Pulmonary artery endothelial cell (primary cell): ENCODE data around the gene ANKRD34A. TPM values are rescaled to one million over a fixed set of nuclear protein-coding genes. Genes with fewer than 3 reads are reported as not detected.
"Not testable (repeated sequence)": the region's sequence is repeated elsewhere in the genome, so short reads cannot be mapped to it uniquely, and the experiment has no call there.

Source experiments
- DNase-seq: peaks from one replicate; pipeline ENCODE4 v3.0.0-alpha.2; 2011; ENCODE audit warnings: low read depth, low spot score
- total RNA-seq: library from RNA; depleted of rRNA; stranded (reverse); fragments of >200 nt; gene quantifications from 2 replicates; pipeline ENCODE4 v1.2.3, GENCODE V29; 2014

The ANKRD34A gene
- total RNA-seq, 1 donor from 2014 or later: 0.20 TPM

GRCh38 chr1:145949219-145949618 is 15.2 kb downstream of the ANKRD34A start:
- DNase-seq: no peak

GRCh38 chr1:145947551-145947950 is 16.8 kb downstream of the ANKRD34A start:
- no peak for DNase-seq

GRCh38 chr1:145946477-145946986 is 17.8 kb downstream of the ANKRD34A start:
- no peak for DNase-seq

- no peak for DNase-seq
These were observed 19.8 kb downstream of the ANKRD34A start for GRCh38 chr1:145944532-145944931.

GRCh38 chr1:145942871-145943270 is 21.5 kb downstream of the ANKRD34A start:
- no peak for DNase-seq

- no peak for DNase-seq
These were observed 22.0 kb downstream of the ANKRD34A start for GRCh38 chr1:145942405-145942804.

GRCh38 chr1:145937436-145937835 is 26.9 kb downstream of the ANKRD34A start:
- DNase-seq: no peak

GRCh38 chr1:145936247-145936646 is 28.1 kb downstream of the ANKRD34A start:
- no peak for DNase-seq

- DNase-seq: no peak
These were observed 28.7 kb downstream of the ANKRD34A start for GRCh38 chr1:145935708-145936107.

- not testable (repeated sequence) for DNase-seq
These were observed 31.8 kb downstream of the ANKRD34A start for GRCh38 chr1:145932522-145933009.

- DNase-seq: no peak
These were observed 36.3 kb downstream of the ANKRD34A start for GRCh38 chr1:145927916-145928643.

- DNase-seq: peak; percentile 96
These were observed 37.1 kb downstream of the ANKRD34A start, which contains the start of gene RBM8A for GRCh38 chr1:145927063-145927886. TSS of gene RBM8A (minus strand) at chr1:145927484. CDS start at chr1:145927426, 58 bp downstream.

GRCh38 chr1:145926686-145927062 is 37.7 kb downstream of the ANKRD34A start:
- DNase-seq: no peak

GRCh38 chr1:145922266-145922665 is 42.1 kb downstream of the ANKRD34A start:
- DNase-seq: no peak

- not testable (repeated sequence) for DNase-seq
These were observed 44.1 kb downstream of the ANKRD34A start for GRCh38 chr1:145920297-145920696.

GRCh38 chr1:145918992-145919939 is 45.1 kb downstream of the ANKRD34A start:
- DNase-seq: no peak

- peak; percentile 89 for DNase-seq
These were observed 46.0 kb downstream of the ANKRD34A start, which contains the start of gene PEX11B for GRCh38 chr1:145918144-145918991. TSS of gene PEX11B (minus strand) at chr1:145918717. CDS start at chr1:145918688, 29 bp downstream.

GRCh38 chr1:145917595-145917994 is 46.8 kb downstream of the ANKRD34A start:
- DNase-seq: no peak

- DNase-seq: no peak
These were observed 47.6 kb downstream of the ANKRD34A start for GRCh38 chr1:145916745-145917144.

GRCh38 chr1:145912128-145912641 is 52.2 kb downstream of the ANKRD34A start:
- DNase-seq: no peak
